ENCODE measurements around the gene HIF3A. TPM values are rescaled to one million over a fixed set of nuclear protein-coding genes. Genes with fewer than 3 reads are reported as not detected.
A peak's percentile ranks its signal among the peaks of the same experiment; 100 is the strongest.

Gene HIF3A
- total RNA-seq, 1 experiment from 2014 or later: 31.9 TPM

GRCh38 chr19:46357846-46358583 lies 61.2 kb downstream of the HIF3A start:
- H3K79me2 ChIP-seq (ENCODE audit: insufficient read depth, low read length): peaks cover 2% of the 10 kb centered on the region; the same call in 1 of the 2 replicates
- H3K4me1 ChIP-seq (ENCODE audit: insufficient read depth, low read length): no peaks in the 10 kb centered on the region
- no peak overlapping the region for H2AFZ ChIP-seq (ENCODE audit: low read length)
- H3K4me1 Mint-ChIP-seq: peaks cover 0 to 13% of the 10 kb centered on the region in 2 experiments; a peak in 1 of 4 replicates
- no peak overlapping the region for H4K8ac ChIP-seq (replicated peaks; ENCODE audit: insufficient read length, low read depth, low read length)
- H3K23ac ChIP-seq (ENCODE audit: insufficient read length, low read depth, low read length): no peak overlapping the region
- H3K56ac ChIP-seq (ENCODE audit: insufficient read length, low read depth, low read length): no peak overlapping the region
- DNase-seq: no peak
- H3K4me2 ChIP-seq (ENCODE audit: insufficient read depth, insufficient read length, low read length): no peak overlapping the region
- H2AK5ac ChIP-seq (ENCODE audit: insufficient read length, low read length): no peak overlapping the region
- no peak overlapping the region for H2BK5ac ChIP-seq (ENCODE audit: insufficient read length, low read length)
- H2BK15ac ChIP-seq (ENCODE audit: low read depth, low read length): no peak overlapping the region
- no peak overlapping the region for H4K91ac ChIP-seq (ENCODE audit: insufficient read length, low read depth, low read length)
- H3T11ph ChIP-seq (ENCODE audit: low read length): no peak overlapping the region
- no peak overlapping the region for H3K4me3 Mint-ChIP-seq
- no peak overlapping the region for H2BK120ac ChIP-seq (ENCODE audit: low read depth, low read length, poor library complexity, severe bottlenecking)
- peak overlapping the region in 1 of 3 experiments; percentile 79; a peak in 2 of 7 replicates for H3K27ac Mint-ChIP-seq
- H2BK12ac ChIP-seq (ENCODE audit: insufficient read length, low read depth, low read length): no peak overlapping the region
- no peak overlapping the region for H4K5ac ChIP-seq (ENCODE audit: insufficient read length, low read depth, low read length)
- no peak overlapping the region for H3K14ac ChIP-seq (ENCODE audit: insufficient read depth, low read length)
- H3K36me3 Mint-ChIP-seq (ENCODE audit: insufficient read depth in 1 of 3, low read depth in 3 of 3): peaks cover 14 to 56% (median 53%) of the 10 kb centered on the region in 3 experiments
- H3K18ac ChIP-seq (ENCODE audit: insufficient read length, low read depth, low read length): no peak overlapping the region
- no peak for TF ChIP-seq CTCF (conservative IDR thresholded peaks at IDR 0.05)
- H3K4ac ChIP-seq (ENCODE audit: low read depth, low read length): no peak overlapping the region
- H3K27ac ChIP-seq (ENCODE audit: insufficient read length, low read depth, low read length): no peak overlapping the region
- WGBS (ENCODE audit: extremely low coverage, insufficient read length, low lambda C conversion rate): no CpG with 5 or more reads among the region's 7 CpGs
- peaks cover 16% of the 10 kb centered on the region for H3K79me1 ChIP-seq (ENCODE audit: insufficient read depth, low read depth, low read length, poor library complexity, severe bottlenecking)
- no peaks in the 10 kb centered on the region for H3K9me3 ChIP-seq (ENCODE audit: control insufficient read depth, low read depth, low read length)
- H3K27me3 Mint-ChIP-seq (ENCODE audit: low read depth): no peaks in the 10 kb centered on the region
- H3K9me3 Mint-ChIP-seq: no peaks in the 10 kb centered on the region; a peak in 1 of 5 replicates
- H2BK20ac ChIP-seq (ENCODE audit: low read depth, low read length, poor library complexity, severe bottlenecking): no peak overlapping the region
- H3K23me2 ChIP-seq (ENCODE audit: insufficient read length, low read depth, low read length, poor library complexity, severe bottlenecking): peaks cover 4% of the 10 kb centered on the region
- H3K27me3 ChIP-seq (ENCODE audit: insufficient read depth, low read length): no peaks in the 10 kb centered on the region
- H3K9ac ChIP-seq (ENCODE audit: extremely low read depth, insufficient read length, low read length): no peak overlapping the region
- no peaks in the 10 kb centered on the region for H4K20me1 ChIP-seq (ENCODE audit: control insufficient read depth, insufficient read depth, insufficient read length)

All from H9 (cell line).